GM18951 (cell line): ENCODE results near the gene ZNF219.
"Not testable (repeated sequence)": the region's sequence is repeated elsewhere in the genome, so short reads cannot be mapped to it uniquely, and the experiment has no call there.

ENCODE experiments used
- POLR2A ChIP-seq: IDR thresholded peaks from 4 replicates; pipeline ENCODE4 v1.6.1; 2011; ENCODE audit warnings: mild to moderate bottlenecking; ENCODE audit not compliant: insufficient read length, insufficient read depth; ENCODE audit errors: extremely low read depth
- in situ Hi-C: fragments of 300-500 bp; cut with MboI; formaldehyde crosslinking; loops from one replicate; pipeline ENCODE4 v1.12.0; 2022; ENCODE audit warnings: low sequenced_read_pairs, mixed read lengths, inconsistent platforms; ENCODE audit not compliant: unreplicated experiment

ZNF219 gene

DNA sequence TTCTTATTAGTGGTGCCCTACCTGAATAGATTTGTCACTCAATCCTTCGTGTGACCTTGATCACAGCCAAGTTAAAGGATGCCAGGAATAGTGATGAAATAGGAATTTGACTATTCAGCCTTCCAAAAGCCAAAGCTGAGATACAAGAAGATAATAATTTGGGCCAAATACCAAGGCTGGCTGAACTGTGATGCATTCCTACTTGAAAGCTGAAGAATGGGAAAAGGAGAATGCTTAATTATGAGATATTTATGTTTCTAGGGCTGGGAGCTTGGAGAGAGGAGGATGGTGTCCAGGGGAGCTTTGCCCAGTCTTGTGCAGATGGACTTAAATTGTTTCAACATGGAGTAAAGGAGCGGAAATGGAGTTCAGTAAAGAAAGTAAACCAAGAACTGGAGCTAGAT lies 51.1 kb downstream of the ZNF219 start:
- in situ Hi-C loops: no loop called here
- TF ChIP-seq POLR2A: no peak

DNA sequence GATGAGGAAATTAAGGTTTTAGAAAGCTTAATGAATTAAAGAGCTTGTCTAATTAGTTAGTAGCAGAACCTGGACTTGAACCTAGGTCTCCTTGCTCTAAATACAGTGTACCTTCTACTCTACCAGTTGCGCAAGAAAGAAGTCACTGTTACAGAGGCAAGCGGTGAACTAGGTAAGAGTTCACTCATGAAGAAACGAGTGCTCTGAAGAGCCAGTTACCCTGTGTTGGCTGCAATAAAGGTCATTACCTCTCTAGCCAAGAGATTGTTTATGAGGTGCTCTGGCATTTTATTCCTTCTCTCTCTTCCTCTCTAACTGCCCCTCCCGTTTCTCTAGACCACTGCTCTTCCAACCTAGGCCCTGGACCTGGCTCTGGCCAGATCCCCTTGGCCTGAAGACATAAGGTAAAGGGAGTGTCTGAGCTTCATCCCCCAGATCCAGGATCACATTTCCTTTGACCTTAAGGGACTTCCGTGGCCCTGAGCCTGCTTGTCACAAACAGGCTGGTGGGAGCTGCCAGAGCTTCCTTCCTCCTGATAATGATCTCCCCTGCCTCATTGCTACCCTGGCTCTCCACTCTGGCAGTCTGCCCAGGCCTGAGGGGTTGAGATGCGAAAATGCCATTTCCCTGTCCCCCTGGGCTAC lies 54.4 kb downstream of the ZNF219 start:
- in situ Hi-C loops: no loop called here
- TF ChIP-seq POLR2A: no peak

DNA sequence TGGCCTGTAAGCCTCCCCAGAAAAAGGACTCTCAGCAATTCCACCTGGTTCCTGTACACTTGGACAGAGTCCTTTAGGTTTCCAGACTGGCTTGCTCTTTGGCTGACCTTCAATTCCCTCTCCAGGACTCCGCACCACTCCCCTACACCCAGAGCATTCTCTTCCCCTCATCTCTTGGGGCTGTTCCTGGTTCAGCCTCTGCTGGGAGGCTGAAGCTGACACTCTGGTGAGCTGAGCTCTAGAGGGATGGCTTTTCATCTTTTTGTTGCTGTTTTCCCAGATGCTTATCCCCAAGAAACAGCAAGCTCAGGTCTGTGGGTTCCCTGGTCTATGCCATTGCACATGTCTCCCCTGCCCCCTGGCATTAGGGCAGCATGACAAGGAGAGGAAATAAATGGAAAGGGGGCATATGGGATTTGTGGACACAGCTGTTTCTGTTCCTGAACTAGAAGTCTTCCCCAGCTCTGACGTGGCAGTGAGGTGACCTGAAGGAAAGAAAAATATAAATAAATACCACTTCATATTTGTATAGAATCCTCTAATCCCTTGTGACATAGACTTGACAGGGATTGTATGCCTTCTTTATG lies 55.0 kb downstream of the ZNF219 start:
- in situ Hi-C loops: no loop called here
- TF ChIP-seq POLR2A: no peak

DNA sequence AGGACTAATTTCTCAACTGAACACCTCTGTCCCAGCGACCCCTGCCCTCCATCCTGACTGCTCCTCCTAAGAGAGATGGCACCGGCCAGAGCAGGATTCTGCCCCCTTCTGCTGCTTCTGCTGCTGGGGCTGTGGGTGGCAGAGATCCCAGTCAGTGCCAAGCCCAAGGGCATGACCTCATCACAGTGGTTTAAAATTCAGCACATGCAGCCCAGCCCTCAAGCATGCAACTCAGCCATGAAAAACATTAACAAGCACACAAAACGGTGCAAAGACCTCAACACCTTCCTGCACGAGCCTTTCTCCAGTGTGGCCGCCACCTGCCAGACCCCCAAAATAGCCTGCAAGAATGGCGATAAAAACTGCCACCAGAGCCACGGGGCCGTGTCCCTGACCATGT lies 55.5 kb downstream of the ZNF219 start:
- in situ Hi-C loops: no loop called here
- TF ChIP-seq POLR2A: no peak

DNA sequence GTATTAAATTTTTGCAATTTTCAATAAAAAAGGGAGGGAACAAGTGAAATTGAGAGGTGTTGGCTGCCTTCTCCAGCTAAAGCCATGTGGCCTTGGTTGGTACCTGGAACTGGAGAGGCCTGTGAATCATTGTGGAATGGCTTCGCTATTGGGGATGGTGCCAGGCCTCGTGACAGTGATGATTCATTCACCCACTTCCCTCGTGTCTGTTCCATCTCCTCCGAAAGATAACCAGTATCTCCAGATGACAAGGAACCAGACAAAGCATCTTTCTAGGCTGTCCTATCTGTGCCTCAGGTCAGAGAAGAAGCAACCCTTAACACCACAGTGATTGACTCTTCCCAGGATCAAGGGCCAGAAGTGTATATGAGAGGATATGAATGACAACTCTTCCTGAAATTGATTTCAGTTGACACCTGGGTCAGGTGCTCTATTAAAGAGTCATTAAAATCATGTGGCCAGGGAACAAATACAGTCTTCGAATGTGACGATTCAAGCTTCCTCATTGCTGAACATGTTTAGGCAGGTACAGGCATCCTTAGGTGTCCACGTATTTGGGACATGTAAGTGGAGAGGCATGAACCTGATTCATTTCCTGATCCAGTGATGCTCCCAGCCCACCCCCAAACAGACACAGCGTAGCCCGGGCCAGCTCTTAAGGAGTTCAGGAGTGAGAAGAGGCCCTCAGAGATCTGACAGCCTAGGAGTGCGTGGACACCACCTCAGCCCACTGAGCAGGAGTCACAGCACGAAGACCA lies 56.6 kb downstream of the ZNF219 start, which contains the start of gene RNASE7:
Gene RNASE7, plus strand, starts transcription at position 687 of the 758 bp plus-strand sequence. CDS start 631 bp downstream, outside the sequence.
- in situ Hi-C loops: no loop called here
- no peak for TF ChIP-seq POLR2A

DNA sequence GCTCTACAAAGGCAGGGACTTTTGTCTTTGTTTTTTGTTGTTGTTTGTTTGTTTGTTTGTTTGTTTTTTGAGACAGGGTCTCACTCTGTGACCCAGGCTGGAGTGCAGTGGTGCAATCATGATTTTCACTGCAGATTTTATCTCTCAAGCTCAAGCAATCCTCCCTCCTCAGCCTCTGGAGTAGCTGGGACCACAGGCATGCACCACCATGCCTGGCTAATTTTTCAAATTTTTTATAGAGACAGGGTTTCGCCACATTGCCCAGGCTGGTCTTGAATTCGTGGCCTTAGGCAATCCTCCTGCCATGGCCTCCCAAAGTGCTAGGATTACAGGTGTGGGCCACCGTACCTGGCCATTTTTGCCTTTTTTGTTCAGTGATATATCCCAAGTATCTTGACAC lies 57.5 kb downstream of the ZNF219 start:
- in situ Hi-C loops: not testable (repeated sequence)

DNA sequence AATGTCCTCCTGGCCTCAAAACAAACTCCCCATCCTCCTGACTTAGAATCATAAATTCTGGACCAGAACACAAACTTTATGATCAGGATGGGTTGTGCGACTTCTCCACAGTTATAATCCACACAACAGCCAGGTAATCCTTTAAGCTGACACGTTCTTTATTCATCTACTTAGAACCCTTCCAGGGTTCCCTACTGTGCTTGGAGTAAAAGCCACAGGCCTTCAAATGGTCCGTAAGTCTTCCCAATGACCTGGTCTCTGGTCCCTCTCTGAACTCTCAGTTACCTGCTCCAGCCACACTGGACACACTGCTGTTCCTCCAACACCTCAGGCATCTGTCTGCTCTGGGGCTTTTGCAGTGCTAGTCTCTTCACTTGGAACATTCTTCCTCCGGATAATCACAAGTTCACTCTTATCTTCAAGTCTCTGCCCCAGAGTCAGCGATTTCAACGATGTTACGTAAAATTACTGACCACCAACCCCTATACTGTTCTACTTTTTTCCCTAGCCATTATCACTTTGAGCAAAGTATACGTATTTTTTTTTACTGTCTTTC lies 58.0 kb downstream of the ZNF219 start:
- in situ Hi-C loops: no loop called here
- no peak for TF ChIP-seq POLR2A
